CD1c-positive myeloid dendritic cell (primary cell): Measurements from ENCODE around the gene MGAT4A.
"Not testable (repeated sequence)": the region's sequence is repeated elsewhere in the genome, so short reads cannot be mapped to it uniquely, and the experiment has no call there.

Experiments used
- DNase-seq: peaks from one replicate; pipeline ENCODE4 v3.0.0-alpha.2; 2016; ENCODE audit errors: extremely low spot score

The MGAT4A gene

DNA sequence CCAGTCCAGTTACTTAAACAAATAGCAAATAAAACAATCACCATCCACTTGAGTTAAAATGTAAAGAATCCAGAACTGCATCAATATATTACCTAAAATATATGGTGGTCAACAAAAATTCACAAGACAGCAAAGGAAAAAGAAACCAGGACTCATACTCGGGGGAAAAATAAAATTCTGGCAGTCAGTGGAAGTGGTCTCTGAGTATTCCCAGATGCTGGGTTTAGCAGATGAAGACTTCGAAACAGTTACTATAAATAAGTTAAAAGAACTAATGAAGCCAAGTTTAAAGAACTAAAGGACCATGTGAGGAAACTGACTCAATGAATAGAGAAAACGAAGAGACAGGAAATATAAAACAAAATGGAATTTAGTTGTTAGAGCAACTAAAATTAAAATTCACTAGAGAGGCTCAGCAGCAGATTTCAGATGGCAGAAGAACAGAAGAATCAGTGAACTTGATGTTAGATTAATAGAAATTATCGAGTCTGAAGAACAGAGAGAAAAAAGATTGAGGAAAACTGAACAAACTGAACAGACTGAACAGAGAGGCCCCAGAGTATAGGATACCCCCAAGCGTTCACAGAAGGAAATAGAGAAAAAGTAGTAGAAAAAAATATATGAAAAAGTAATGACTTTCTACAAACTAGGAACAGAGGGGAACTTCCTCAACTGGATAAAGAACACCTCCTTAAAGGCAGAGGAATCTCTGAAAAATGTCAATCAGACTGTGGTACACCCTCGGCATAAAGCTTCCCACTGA is 27.9 kb downstream of the MGAT4A start:
- no peak for DNase-seq

GRCh38 chr2:98702127-98702802 is 28.7 kb downstream of the MGAT4A start:
- no peak for DNase-seq

DNA sequence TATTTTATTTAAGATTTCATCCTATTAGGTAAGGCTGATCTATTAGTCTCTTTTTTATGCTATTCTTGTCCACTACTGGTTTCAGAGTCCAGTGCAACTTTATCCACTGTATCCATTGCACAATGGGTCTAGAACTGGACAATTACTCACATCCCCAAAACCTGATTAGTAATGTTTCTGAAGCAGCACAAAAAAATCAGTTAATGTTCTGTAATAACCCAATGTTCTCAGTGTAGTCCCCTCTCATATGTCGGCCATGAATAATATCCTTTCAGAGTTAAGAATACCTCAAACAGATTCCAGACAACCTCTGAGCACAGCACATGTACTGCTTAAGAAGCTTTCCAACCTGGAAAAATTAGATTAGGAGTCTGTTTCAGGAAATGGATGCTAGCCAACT is 29.7 kb downstream of the MGAT4A start:
- no peak for DNase-seq

GRCh38 chr2:98698896-98699295 is 32.0 kb downstream of the MGAT4A start:
- no peak for DNase-seq

DNA sequence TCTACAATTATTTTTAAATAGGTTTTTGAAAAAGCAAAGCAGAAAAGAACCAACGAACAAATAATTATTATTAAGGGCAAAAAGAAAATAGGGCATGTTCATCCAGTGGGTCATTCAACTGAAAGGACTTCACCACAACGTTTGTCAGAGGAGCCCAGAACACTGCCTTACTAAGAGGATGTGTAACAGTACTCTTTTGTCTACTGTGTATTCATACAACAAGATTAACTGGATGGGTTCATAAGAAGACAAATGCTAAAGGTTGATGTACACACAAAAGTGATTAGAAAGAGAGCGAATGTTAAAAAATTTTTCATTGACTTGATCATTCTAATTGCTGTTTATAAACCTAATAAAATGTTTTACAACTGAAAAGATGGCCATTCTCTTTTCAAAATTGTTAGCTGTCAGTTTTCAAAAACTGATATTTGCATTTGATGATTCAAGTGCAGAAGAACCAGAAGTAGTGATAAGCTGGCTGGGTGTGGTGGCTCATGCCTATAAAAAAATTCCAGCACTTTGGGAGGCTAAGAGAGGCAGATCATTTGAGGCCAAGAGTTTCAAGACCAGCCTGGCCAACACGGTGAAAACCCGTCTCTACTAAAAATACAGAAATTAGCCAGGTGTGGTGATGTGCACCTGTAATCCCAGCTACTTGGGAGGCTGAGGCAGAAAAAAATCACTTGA is 33.1 kb downstream of the MGAT4A start:
- DNase-seq, result no peak

- no peak for DNase-seq
Measured at GRCh38 chr2:98696200-98696599, 34.7 kb downstream of the MGAT4A start.

DNA sequence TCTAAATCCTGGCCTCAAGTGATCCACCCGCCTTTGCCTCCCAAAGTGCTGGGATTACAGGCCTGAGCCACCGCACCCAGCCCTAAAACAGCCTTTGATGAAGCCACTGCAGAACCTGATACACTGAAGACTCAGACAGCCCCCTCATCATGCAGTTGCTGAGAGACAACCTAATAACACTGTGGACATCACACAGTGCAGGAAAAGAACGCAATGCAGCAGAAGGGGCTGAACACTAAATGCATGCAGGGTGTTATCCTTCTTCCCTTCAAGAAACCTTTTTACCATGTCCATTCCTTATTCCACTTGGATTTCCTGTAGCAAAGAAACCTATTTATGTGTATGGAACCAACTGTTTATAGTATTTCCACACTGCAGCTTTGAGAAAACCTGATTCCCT is 35.7 kb downstream of the MGAT4A start:
- DNase-seq, result no peak

- DNase-seq, result no peak
Measured at GRCh38 chr2:98693477-98693876, 37.5 kb downstream of the MGAT4A start.

DNA sequence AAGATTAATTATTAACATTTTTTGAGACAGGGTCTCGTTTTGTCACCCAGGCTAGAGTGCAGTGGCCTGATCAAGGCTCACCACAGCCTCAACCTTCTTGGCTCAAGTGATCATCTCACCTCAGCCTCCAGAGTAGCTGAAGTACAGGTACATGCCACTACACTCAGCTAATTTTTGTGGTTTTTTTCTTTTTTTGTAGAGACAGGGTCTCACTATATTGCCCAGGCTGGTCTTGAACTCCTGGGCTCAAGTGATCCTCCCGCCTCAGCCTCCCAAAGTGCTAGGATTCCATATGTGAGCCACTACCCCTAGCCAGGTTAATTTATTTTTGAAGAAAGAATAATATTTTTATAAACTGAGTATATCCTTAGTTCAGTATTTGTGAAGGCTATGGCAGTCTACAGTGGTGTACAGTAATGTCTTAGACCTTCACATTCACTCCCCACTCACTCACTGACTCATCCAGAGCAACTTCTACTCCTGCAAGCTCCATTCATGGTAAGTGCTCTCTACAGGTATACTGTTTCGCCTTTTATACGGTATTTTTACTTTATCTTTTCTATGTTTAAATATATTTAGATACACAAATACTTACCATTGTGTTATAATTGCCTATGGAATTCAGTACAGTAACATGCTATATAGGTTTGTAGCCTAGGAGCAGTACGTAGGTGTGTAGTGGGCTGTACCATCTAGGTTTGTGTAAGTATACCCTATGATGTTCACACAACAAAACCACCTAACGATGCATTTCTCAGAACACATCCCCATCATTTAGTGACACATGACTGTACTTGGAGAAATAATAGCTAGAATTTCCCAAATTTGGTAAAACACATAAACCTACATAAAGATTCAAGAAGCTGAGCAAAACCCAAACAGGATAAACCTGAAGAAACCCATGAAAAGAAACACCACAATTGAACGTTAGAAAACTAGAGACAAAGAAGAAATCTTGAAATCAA is 38.6 kb downstream of the MGAT4A start:
- DNase-seq, result no peak

DNA sequence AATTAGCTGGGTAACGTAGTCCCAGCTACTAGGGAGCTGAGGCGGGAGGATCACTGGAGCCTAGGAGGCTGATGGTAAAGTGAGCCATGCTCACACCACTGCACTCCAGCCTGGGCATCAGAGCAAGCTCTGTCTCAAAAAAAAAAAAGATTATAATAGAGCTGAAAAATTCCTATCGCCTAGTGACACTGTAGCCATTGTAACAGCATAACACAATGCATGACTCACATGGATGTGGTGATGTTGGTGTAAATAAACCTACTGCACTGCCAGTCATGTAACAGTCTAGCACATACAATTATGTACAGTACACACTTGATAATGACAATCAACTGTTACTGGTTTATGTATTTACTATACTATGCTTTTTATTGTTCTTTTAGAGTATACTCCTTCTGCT is 39.6 kb downstream of the MGAT4A start:
- DNase-seq, result no peak

GRCh38 chr2:98685930-98686887 is 44.7 kb downstream of the MGAT4A start:
- DNase-seq, result no peak

- DNase-seq, result no peak
Measured at GRCh38 chr2:98683728-98684127, 47.2 kb downstream of the MGAT4A start.

- DNase-seq, result no peak
Measured at GRCh38 chr2:98676742-98677141, 54.2 kb downstream of the MGAT4A start.

DNA sequence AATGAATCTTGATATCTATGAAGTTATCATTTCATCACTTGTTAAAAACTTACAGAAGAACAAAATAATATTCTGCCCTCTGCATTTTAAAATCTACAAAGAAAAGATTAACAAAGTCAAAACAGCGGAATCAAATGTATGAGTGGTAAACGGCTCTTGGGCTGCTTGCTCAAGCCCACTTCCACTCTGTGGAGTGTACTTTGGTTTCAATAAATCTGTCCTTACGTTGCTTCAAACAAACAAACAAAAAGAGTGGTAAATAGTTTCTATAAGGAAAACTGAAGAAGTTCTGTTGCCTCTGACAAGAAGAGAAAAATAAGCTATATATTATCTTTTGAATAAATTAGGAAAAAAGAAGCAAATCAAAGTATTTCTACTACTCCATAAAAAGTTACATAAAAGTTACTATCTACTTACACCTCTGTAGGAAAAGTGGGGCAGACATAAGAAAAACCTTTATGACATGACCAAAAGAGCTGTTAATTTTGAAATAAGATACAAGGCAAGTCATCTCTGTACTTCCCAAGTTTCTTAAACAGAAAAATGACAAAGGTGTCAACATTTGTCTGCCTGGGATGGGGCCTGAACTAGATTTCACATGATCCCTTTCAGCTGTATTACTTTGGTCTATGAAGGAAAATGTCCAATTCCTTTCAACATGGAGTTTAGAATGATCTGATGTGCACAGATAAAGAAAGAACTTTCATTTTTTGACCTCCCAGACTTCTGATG is 56.5 kb downstream of the MGAT4A start:
- DNase-seq, result no peak

DNA sequence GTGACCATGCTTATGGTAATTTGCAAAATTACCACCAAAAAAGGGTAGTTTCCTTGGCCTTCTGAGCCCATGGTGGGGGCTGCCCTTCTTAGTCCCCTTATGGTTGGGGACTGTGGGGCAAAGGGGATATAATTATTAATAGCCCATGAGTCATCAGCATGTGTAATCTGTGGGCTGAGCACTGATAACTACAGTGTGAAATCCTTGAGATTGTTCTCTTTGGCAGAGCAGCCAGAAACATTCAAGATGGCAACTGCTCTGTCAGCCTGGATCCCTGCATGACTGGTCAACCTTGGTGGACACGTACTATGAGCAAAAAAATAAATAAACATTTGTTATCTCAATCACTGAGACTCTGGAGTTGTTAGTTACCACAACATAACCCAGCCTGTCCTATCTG is 61.3 kb downstream of the MGAT4A start:
- no peak for DNase-seq

DNA sequence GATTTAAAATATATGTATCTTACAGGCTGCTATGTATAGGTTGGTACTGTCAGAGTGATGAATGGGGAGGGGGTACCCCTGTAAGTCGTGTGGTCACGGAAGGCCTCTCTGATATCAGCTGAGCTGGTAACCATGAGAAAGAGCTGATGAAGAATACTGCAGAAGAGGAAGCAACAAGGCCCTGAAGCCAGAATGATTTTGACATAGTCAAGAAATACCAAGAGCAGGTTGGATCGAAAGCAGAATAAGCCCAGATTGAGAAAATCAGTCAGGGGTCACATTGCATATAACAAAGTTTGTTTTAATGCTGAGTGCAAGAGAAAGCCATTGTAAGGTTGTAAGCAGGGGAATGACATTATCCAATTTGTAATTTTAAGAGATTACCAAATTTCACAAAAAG is 65.3 kb downstream of the MGAT4A start:
- DNase-seq, result no peak

DNA sequence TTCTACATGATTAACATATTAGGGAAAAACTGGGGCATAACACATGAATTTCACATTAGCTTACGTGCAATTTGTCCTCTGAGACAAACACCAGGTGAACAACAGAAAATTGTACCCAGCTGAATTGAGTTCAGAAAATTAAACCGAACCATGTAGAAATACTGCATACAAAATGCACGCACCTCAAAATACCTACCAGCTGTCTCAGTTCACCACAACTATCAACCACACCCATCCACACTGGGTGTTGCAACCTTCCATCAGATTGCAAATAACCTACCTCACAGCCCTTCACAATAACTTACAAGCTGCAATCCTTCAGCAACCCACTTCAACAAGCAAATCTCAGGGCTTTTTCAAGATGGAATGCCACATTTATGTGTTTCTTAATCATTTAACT is 66.6 kb downstream of the MGAT4A start:
- DNase-seq, result peak; percentile 32

- peak; percentile 6 for DNase-seq
Measured at GRCh38 chr2:98663511-98664090, 67.3 kb downstream of the MGAT4A start.

DNA sequence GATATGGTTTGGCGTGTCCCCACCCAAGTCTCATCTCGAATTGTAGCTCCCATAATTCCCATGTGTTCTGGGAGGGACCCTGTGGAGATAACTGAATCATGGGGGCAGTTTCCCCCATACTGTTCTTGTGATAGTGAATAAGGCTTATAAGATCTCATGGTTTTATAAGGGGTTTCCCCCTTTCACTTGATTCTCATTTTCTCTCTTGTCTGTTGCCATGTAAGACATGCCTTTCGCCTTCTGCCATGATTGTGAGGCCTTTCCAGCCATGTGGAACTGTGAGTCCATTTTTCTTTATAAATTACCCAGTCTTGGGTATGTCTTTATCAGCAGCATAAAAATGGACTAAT is 71.5 kb downstream of the MGAT4A start:
- DNase-seq, result not testable (repeated sequence)
